Choroid plexus epithelial cell (primary cell): ENCODE data around the gene IGSF23.

Experiments
- DNase-seq: peaks from one replicate; pipeline ENCODE4 v3.0.0-alpha.2; 2010; ENCODE audit warnings: low read depth
- H3K4me3 ChIP-seq: 2 replicates; pipeline ENCODE4 v1.5.1; 2011; ENCODE audit warnings: low read depth, mild to moderate bottlenecking, control low read depth, low read length, moderate library complexity
- CTCF ChIP-seq: conservative IDR thresholded peaks from 2 replicates; pipeline ENCODE4 v1.5.1; 2011; ENCODE audit warnings: low read depth, mild to moderate bottlenecking, control low read depth, inconsistent platforms, low read length, moderate library complexity

Gene IGSF23

GRCh38 chr19:44613295-44614178, at the start of gene IGSF23:
TSS of gene IGSF23 (plus strand) at chr19:44613563. CDS start at chr19:44613646, 83 bp downstream.
- no peak within 1 kb of the TSS for H3K4me3 ChIP-seq
- no peak for DNase-seq
- TF ChIP-seq CTCF = no peak

DNA sequence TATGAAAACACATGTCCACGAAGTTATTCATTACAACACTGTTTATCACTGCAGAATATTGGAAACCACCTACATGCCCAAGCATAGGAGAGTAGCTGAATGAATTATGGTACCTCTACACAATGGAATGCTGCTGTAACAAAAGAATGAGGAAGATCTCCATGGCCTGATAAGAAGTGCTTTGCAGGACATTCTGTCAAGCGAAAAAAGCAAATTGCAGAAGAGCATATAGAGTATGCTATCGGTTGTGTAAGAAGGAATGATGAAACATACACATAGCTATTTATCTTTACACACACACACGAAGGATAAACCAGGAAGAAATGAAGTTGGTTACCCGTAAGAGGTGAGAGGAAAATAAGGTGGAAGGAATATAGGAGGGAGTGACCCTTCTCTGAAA, 46.4 kb upstream of the IGSF23 start:
- DNase-seq = peak; percentile 20
- TF ChIP-seq CTCF = no peak

DNA sequence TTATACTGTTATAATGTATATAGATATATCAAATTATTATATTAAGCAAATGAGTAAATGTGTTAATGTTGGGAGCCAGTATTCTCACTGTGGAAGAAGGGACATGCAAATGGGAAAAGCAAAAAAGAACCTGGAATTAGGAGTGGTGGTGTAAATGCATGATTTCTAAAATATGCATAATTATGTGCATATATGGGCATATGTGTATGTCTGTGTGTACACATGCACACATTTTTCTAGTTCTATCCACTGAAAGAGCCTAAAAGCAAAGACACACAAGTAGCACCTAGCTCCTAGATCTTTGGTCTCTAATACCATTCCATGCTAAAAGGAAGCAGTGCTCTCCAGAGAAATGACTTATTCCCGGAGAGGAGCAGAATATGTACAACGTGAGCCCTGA, 45.6 kb upstream of the IGSF23 start:
- DNase-seq = no peak
- no peak overlapping the region for H3K4me3 ChIP-seq
- no peak for TF ChIP-seq CTCF

More for the DNA sequence above, 46.4 kb upstream of the IGSF23 start:
- H3K4me3 ChIP-seq = no peak overlapping the region

DNA sequence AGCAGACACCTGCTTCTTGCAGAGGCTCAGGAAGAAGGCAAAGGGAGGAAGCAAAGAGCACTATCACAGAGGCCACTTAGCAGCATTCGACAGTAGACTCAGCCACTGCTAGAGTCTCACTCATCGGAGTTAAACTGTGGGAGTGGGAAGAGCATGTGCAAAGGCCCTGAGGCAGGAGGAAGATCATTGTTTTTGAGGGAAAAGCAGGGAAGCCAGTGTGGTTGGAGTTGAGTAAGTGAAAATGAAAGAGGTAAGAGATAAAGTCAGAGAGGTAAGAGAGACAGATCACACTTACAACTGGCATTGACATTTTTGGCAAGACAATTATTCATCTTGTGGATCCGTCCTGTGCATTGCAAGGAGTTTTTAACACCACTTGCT, 42.8 kb upstream of the IGSF23 start:
- no peak for DNase-seq
- no peak overlapping the region for H3K4me3 ChIP-seq
- no peak for TF ChIP-seq CTCF

GRCh38 chr19:44570984-44571684, 42.2 kb upstream of the IGSF23 start:
- TF ChIP-seq CTCF = peak; percentile 81
- no peak overlapping the region for H3K4me3 ChIP-seq
- peak; percentile 92 for DNase-seq

DNA sequence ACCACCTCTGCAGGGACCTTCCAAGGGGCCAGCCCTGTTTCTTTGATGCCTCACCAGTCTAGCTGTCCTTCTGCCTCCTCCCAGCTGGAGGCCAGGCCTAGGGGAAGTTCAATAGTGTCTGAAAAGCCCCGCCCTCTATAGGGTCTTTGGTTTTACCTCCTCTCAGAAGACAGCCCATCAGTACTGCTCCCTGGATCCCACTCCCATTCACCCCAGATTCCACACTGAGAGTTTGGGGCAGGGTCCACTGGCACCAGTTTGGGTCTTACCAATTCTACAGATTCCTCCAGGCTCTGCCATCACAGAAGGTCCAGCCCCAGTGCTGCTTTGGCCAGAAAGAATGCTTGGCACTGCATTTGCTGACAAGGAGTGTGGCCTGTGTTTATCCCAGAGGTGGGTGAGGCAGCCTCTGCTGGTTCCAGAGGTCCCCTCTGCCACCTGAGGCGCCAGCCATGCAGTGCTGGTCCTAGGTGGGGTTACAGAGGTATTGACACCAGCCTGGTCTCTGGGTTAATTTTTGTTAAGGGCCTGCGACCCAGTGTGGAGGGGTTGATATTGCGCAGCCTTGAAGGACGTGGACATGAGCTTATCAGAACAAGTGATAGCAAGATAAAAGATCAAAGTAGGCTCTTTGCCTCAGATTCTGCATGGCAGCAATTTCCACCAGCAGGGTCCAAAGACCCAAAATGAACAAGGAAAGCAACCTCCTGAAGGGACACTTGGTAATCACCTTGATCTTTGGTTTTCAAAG, 41.4 kb upstream of the IGSF23 start:
- H3K4me3 ChIP-seq = no peak overlapping the region
- DNase-seq = no peak
- no peak for TF ChIP-seq CTCF
